Mesothelial cell of epicardium (in vitro differentiated cells): ENCODE data around the gene BMP6. TPM values are rescaled to one million over a fixed set of nuclear protein-coding genes. Genes with fewer than 3 reads are reported as not detected.

Experiments
- DNase-seq, 2 experiments: peaks; one replicate each; pipeline ENCODE4 v3.0.0; 2021; ENCODE audit warnings: low spot score in 2 of 2; ENCODE audit not compliant: unreplicated experiment in 2 of 2
- H3K27ac Mint-ChIP-seq: 2 replicates; pipeline ENCODE4 v1.8.0; 2021; ENCODE audit warnings: mixed read lengths
- H3K27me3 Mint-ChIP-seq: 2 replicates; pipeline ENCODE4 v1.8.0; 2021; ENCODE audit warnings: low read depth, mixed read lengths
- H3K36me3 Mint-ChIP-seq: 2 replicates; pipeline ENCODE4 v1.8.0; 2021; ENCODE audit warnings: mixed read lengths
- H3K4me1 Mint-ChIP-seq: 2 replicates; pipeline ENCODE4 v1.8.0; 2021; ENCODE audit warnings: mixed read lengths
- H3K4me3 Mint-ChIP-seq: 2 replicates; pipeline ENCODE4 v1.8.0; 2021; ENCODE audit warnings: mild to moderate bottlenecking, moderate library complexity, mixed read lengths
- H3K9me3 Mint-ChIP-seq: 2 replicates; pipeline ENCODE4 v1.8.0; 2021; ENCODE audit warnings: mixed read lengths
- total RNA-seq: library from RNA; stranded (reverse); gene quantifications from 3 replicates; pipeline ENCODE4 v1.2.1, GENCODE V29; 2021
- TF ChIP-seq, protein P1 (sequence below): fragments of 200-600 bp; sonication (generic); IDR thresholded peaks from one replicate; pipeline ENCODE4 v1.5.0; 2021; ENCODE audit warnings: antibody characterized with exemption; ENCODE audit not compliant: unreplicated experiment

BMP6 gene
- total RNA-seq, 1 donor from 2014 or later: 3.6 TPM

DNA sequence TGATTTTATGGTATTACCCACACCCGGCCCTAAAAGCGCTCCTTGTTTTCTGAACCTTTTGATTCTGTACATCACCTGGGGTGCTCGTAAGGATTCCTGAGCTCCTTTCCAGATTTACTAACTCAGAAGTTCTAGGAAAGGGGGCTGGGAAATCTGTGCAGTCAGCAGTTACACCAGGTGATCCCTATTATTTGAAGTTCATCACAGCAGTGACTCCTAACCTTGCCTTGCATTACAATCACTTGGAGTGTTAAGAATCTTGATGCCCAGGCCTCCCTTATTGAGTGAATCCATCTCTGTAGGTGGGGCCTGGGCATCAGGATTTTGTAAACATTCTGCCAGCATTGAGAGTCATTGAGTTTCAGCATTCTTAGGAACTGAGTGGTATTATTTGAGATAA lies 44.7 kb downstream of the BMP6 start:
- H3K4me1 Mint-ChIP-seq: no peaks in the 10 kb centered on the region
- TF ChIP-seq, protein P1, sequence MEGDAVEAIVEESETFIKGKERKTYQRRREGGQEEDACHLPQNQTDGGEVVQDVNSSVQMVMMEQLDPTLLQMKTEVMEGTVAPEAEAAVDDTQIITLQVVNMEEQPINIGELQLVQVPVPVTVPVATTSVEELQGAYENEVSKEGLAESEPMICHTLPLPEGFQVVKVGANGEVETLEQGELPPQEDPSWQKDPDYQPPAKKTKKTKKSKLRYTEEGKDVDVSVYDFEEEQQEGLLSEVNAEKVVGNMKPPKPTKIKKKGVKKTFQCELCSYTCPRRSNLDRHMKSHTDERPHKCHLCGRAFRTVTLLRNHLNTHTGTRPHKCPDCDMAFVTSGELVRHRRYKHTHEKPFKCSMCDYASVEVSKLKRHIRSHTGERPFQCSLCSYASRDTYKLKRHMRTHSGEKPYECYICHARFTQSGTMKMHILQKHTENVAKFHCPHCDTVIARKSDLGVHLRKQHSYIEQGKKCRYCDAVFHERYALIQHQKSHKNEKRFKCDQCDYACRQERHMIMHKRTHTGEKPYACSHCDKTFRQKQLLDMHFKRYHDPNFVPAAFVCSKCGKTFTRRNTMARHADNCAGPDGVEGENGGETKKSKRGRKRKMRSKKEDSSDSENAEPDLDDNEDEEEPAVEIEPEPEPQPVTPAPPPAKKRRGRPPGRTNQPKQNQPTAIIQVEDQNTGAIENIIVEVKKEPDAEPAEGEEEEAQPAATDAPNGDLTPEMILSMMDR: no peak
- H3K9me3 Mint-ChIP-seq: peaks cover 5% of the 10 kb centered on the region
- H3K27ac Mint-ChIP-seq: no peak overlapping the region
- peaks cover 4% of the 10 kb centered on the region for H3K36me3 Mint-ChIP-seq
- no peak overlapping the region for H3K4me3 Mint-ChIP-seq
- DNase-seq: no peak
- peaks cover 13% of the 10 kb centered on the region for H3K27me3 Mint-ChIP-seq

DNA sequence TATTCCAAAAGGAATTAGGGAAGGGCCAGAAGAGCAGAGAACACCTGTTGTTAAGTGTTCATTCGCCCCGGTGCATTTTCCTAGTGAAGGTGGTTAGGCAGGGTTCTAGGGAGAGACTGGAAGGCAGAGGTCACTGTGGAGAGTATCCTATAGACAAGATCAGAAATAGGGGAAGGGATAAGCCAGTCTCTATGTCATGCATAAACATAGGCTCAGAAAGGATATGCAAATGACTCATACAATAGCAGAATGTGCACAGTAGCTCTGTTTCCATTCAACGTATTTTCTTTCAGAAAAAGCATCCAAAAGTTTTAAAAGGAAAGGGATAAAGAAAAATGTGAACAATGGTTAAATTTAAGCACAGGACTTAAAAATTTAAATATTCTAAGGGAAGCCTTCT lies 47.4 kb downstream of the BMP6 start:
- no peak overlapping the region for H3K4me3 Mint-ChIP-seq
- no peak for DNase-seq
- no peak overlapping the region for H3K27ac Mint-ChIP-seq
- TF ChIP-seq, protein P1: no peak
- H3K9me3 Mint-ChIP-seq: no peaks in the 10 kb centered on the region
- no peaks in the 10 kb centered on the region for H3K4me1 Mint-ChIP-seq
- peaks cover 37% of the 10 kb centered on the region for H3K27me3 Mint-ChIP-seq
- no peaks in the 10 kb centered on the region for H3K36me3 Mint-ChIP-seq

DNA sequence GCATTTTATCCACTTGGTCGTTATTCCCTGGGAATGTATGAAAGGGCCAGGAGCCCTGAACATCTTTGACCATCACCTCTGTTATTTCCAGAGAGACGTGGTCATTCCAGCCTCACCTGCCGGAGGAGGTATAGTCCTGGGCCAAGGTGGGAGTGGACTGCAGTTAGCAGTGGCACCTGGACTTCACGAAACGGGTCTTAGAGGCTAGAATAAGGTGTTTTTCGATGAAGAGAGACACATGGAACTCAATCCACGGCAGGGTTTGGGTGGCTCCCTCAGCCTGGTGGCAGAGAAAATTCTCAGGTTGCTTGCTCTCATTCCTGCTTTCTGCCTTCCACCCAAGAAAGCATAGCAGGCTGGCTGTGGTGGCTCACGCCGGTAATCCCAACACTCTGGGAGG lies 48.0 kb downstream of the BMP6 start:
- no peak for DNase-seq
- no peaks in the 10 kb centered on the region for H3K4me1 Mint-ChIP-seq
- H3K36me3 Mint-ChIP-seq: no peaks in the 10 kb centered on the region
- H3K27me3 Mint-ChIP-seq: peaks cover 41% of the 10 kb centered on the region
- H3K4me3 Mint-ChIP-seq: no peak overlapping the region
- TF ChIP-seq, protein P1: no peak
- H3K9me3 Mint-ChIP-seq: no peaks in the 10 kb centered on the region
- H3K27ac Mint-ChIP-seq: no peak overlapping the region

DNA sequence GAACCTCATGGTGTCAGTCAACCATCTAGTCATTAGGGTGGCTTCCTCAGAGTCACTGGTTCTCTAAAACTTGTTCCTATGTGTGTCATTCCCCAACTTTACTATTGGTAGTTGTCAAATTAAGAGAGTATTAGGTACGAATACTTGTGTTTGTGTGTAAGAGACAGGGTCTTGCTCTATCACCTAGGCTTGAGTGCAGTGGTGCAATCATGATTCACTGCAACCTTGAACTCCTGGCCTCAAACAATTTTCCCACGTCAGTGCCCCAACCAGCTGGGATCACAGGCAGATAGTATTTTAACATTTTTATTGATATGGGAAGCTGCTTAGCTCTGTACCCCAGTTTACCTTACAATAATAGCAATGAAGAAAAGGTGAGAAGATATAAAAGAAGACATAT lies 50.6 kb downstream of the BMP6 start:
- no peak overlapping the region for H3K27ac Mint-ChIP-seq
- no peaks in the 10 kb centered on the region for H3K36me3 Mint-ChIP-seq
- DNase-seq: no peak
- no peaks in the 10 kb centered on the region for H3K9me3 Mint-ChIP-seq
- H3K4me1 Mint-ChIP-seq: no peaks in the 10 kb centered on the region
- TF ChIP-seq, protein P1: no peak
- H3K27me3 Mint-ChIP-seq: peaks cover 42% of the 10 kb centered on the region
- H3K4me3 Mint-ChIP-seq: no peak overlapping the region

DNA sequence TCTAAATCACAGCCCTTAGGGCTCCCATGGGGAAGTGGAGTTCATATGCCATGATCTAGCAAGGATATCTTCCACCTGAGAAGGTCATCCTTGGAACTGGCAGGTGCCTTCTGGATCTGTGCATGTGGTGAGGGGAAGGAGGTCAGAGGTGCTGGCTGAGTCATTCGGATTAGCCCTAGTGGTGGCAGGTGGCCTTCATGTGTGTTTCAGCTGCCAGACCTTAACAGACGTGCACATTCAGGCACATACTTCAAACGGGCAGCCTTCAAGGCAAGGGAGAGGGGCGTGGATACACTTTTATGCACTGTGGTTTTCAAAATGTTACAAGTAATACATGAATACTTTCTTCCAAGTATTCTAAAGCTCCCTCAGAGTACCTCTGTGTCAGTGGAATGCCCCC lies 51.2 kb downstream of the BMP6 start:
- Mint-ChIP-seq H3K27ac (no peak overlapping the region), H3K36me3 (no peaks in the 10 kb centered on the region), H3K27me3 (peaks cover 48% of the 10 kb centered on the region), H3K9me3 (no peaks in the 10 kb centered on the region), H3K4me1 (no peaks in the 10 kb centered on the region), H3K4me3 (no peak overlapping the region)
- TF ChIP-seq, protein P1: no peak
- no peak for DNase-seq

DNA sequence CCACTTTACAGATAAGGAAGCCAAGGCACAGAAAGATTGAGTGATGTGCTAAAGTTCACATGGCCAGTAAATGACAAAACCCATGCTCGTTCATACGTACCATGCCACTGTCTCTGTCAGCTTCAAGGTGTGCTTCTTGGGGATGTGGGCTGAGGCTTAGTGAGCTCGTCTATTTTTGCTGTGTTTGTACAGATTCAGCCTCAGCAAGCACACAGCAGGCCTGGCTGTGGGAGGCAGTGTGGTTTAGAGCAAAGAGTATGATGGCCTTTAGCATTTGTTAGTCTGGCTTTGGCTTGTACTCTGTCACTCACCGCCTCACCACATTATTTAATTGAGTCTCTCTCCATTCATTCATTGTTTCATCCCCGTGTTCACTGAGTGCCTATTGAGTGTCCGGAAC lies 55.3 kb downstream of the BMP6 start:
- Mint-ChIP-seq H3K9me3 (no peaks in the 10 kb centered on the region), H3K27me3 (peaks cover 57% of the 10 kb centered on the region), H3K4me1 (peaks cover 5% of the 10 kb centered on the region), H3K36me3 (no peaks in the 10 kb centered on the region), H3K27ac (no peak overlapping the region), H3K4me3 (no peak overlapping the region)
- TF ChIP-seq, protein P1: no peak
- no peak for DNase-seq
